HG03354 (cell line): ENCODE results near the gene SHC2.
"Not testable (repeated sequence)": the region's sequence is repeated elsewhere in the genome, so short reads cannot be mapped to it uniquely, and the experiment has no call there.

Source experiments
- ATAC-seq: cut with Tn5 transposase; IDR thresholded peaks from one replicate; pipeline ENCODE4 v1.9.1; 2021; ENCODE audit warnings: mild to moderate bottlenecking; ENCODE audit not compliant: unreplicated experiment, poor library complexity, severe bottlenecking

Gene SHC2

GRCh38 chr19:434152-434960 is 26.5 kb downstream of the SHC2 start:
- ATAC-seq = no peak

- no peak for ATAC-seq
Measured at GRCh38 chr19:430701-431100, 30.1 kb downstream of the SHC2 start.

GRCh38 chr19:428149-428548 is 32.7 kb downstream of the SHC2 start:
- ATAC-seq = no peak

GRCh38 chr19:427675-428074 is 33.2 kb downstream of the SHC2 start:
- not testable (repeated sequence) for ATAC-seq

- ATAC-seq = no peak
Measured at GRCh38 chr19:426725-427445, 33.9 kb downstream of the SHC2 start.

- ATAC-seq = no peak
Measured at GRCh38 chr19:425056-425455, 35.8 kb downstream of the SHC2 start.

- no peak for ATAC-seq
Measured at GRCh38 chr19:424546-424945, 36.3 kb downstream of the SHC2 start.

GRCh38 chr19:423691-424466 is 37.0 kb downstream of the SHC2 start:
- ATAC-seq = no peak

GRCh38 chr19:422917-423226 is 38.0 kb downstream of the SHC2 start:
- not testable (repeated sequence) for ATAC-seq

- no peak for ATAC-seq
Measured at GRCh38 chr19:422213-422916, 38.5 kb downstream of the SHC2 start.

- ATAC-seq = no peak
Measured at GRCh38 chr19:419721-420515, 40.9 kb downstream of the SHC2 start.

- no peak for ATAC-seq
Measured at GRCh38 chr19:418761-419671, 41.8 kb downstream of the SHC2 start.

GRCh38 chr19:416416-416815 is 44.4 kb downstream of the SHC2 start:
- no peak for ATAC-seq

- ATAC-seq = no peak
Measured at GRCh38 chr19:415292-415691, 45.5 kb downstream of the SHC2 start.

- no peak for ATAC-seq
Measured at GRCh38 chr19:413756-414420, 46.9 kb downstream of the SHC2 start.

- ATAC-seq = no peak
Measured at GRCh38 chr19:412356-413355, 48.2 kb downstream of the SHC2 start.
